Left ventricle myocardium inferior (tissue), 1 donor: ENCODE measurements around the gene PFKP. TPM values are rescaled to one million over a fixed set of nuclear protein-coding genes. Genes with fewer than 3 reads are reported as not detected.

Source experiments
- DNase-seq: peaks from one replicate; pipeline ENCODE4 v3.0.0-alpha.2; 2020
- H3K27ac ChIP-seq: fragments of 200-600 bp; replicated peaks from 2 replicates; pipeline ENCODE4 v1.8.0; 2021
- H3K27me3 ChIP-seq: fragments of 200-600 bp; 2 replicates; pipeline ENCODE4 v1.8.0; 2021; ENCODE audit warnings: low read depth
- H3K36me3 ChIP-seq: fragments of 200-600 bp; 2 replicates; pipeline ENCODE4 v1.8.0; 2021
- H3K4me1 ChIP-seq: fragments of 200-600 bp; 2 replicates; pipeline ENCODE4 v1.8.0; 2021
- H3K4me3 ChIP-seq: fragments of 200-600 bp; 2 replicates; pipeline ENCODE4 v1.8.0; 2021; ENCODE audit warnings: mild to moderate bottlenecking, moderate library complexity
- H3K9me3 ChIP-seq: fragments of 200-600 bp; replicated peaks from 2 replicates; pipeline ENCODE4 v1.8.0; 2021
- CTCF ChIP-seq: fragments of 200-600 bp; IDR thresholded peaks from 2 replicates; pipeline ENCODE4 v1.8.0; 2021; ENCODE audit warnings: antibody characterized with exemption, mild to moderate bottlenecking, borderline replicate concordance
- intact Hi-C: fragments of 100-400 bp; cut with micrococcal nuclease; formaldehyde crosslinking; loops from one replicate; pipeline ENCODE4 v1.11.0; 2022
- total RNA-seq: library from RNA; stranded (reverse); fragmentation: NEBNext Ultra II Directional; extraction: Animal tissue kit (Norgen Biotek cat#: 25700); gene quantifications from one replicate; pipeline ENCODE4 v1.2.1, GENCODE V29; 2021
- donor health status: DM: no; HTN: yes; CAD: no; lungs with severe emphysema.

Gene PFKP
- total RNA-seq, 1 donor from 2014 or later, result 206 TPM

DNA sequence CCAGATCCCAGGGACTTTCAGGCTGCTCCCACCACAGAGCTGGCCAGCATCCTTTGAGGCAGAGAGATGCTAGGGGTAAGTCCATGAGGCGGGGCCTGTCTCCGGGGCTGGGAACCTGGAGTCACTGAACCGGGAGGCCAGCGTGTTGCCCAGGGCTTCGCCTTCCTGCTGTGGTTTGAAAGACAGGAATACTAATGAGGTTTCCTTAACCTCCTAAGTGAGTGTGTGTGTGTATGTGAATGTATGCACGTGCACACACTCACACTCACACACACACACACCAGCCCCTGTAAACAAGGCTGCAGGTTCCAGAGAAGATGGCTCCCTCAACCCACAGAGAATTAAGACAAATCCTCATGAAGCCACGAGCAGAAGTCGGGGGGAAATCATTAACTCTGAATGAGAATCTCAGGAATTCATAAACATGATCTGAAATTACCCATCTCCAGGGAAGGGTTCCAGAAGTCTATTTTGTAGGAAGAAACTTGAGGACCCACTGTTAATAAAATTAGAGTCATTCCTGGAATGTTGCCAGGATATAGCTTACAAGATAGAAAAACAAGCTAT is 20.3 kb upstream of the PFKP start:
- Histone ChIP-seq H3K4me3 (no peak overlapping the region), H3K9me3 (no peaks in the 10 kb centered on the region), H3K27me3 (no peaks in the 10 kb centered on the region), H3K27ac (no peak overlapping the region), H3K4me1 (peaks cover 17% of the 10 kb centered on the region), H3K36me3 (no peaks in the 10 kb centered on the region)
- no peak for TF ChIP-seq CTCF
- intact Hi-C loops, result loop anchor here (10.0 kb wide), 1 partner anchor 122 kb away; no protein-coding TSS in a partner anchor
- no peak for DNase-seq

GRCh38 chr10:3047596-3047995 is 19.8 kb upstream of the PFKP start:
- intact Hi-C loops, result loop anchor here (10.0 kb wide), 1 partner anchor 123 kb away; no protein-coding TSS in a partner anchor
- peaks cover 17% of the 10 kb centered on the region for H3K4me1 ChIP-seq
- H3K36me3 ChIP-seq, result no peaks in the 10 kb centered on the region
- no peak overlapping the region for H3K27ac ChIP-seq
- H3K27me3 ChIP-seq, result no peaks in the 10 kb centered on the region
- DNase-seq, result no peak
- no peak overlapping the region for H3K4me3 ChIP-seq
- TF ChIP-seq CTCF, result no peak
- no peaks in the 10 kb centered on the region for H3K9me3 ChIP-seq

DNA sequence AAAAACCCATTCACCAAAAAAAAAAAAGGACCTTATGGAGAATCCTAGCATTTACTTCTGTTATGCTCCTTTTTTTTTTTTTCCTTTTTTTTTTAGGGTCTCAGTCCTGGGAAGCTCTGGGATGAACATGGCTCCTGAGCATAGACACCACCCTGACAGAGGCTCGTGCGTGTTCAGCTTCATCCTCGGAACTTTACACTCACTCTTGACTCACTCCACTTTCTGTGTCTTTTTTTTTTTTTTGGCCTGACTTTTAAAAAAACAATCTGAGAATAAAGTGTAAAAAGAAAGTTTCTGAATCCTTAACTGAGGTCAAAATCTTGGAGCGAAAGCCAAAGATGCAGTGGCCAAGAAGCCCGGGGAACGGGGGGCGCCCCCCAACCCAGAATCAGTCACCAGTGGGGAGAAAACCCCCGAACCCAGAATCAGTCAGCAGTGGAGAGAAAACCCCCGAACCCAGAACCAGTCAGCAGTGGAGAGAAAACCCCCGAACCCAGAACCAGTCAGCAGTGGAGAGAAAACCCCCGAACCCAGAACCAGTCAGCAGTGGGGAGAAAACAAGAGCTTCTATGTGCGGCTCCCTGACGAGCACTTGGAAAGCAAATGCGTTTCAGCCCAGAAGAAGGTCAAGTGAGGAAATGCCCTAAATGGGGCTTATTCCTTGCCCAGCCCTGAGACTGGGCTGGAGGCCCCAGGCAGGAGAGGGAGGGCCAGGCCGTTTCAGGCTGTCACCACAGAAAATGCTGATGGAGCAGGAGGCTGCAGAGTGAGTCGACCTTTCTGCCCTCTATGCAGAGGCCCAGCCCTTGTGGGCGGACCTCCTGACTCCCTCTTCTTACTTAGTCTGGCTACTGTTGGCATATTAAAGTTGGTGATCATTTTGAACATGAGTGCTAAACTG is 19.0 kb upstream of the PFKP start:
- H3K36me3 ChIP-seq, result no peaks in the 10 kb centered on the region
- intact Hi-C loops, result loop anchor here (10.0 kb wide), 1 partner anchor 124 kb away; no protein-coding TSS in a partner anchor
- H3K27ac ChIP-seq, result no peak overlapping the region
- no peak overlapping the region for H3K4me3 ChIP-seq
- no peaks in the 10 kb centered on the region for H3K27me3 ChIP-seq
- no peak for DNase-seq
- TF ChIP-seq CTCF, result no peak
- peaks cover 16% of the 10 kb centered on the region for H3K4me1 ChIP-seq
- H3K9me3 ChIP-seq, result no peaks in the 10 kb centered on the region

DNA sequence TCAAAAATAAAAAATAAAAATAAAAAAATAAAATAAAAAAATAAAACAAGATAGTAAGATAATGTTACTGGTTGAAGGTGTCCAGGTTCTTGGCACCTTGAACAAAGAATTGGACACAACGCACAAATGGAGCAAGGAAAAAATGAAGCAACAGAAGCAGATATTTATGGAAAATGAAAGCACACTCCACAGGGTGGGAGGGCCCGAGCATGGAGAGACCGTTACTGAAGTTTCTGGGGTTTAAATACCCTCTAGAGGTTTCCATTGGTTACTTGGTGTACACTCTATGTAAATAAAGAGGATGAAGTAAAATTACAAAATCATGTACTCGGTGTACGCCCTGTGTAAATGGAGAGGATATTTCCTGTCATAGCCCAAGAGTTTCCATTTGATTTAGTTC is 15.7 kb upstream of the PFKP start:
- no peak for TF ChIP-seq CTCF
- no peaks in the 10 kb centered on the region for H3K27me3 ChIP-seq
- intact Hi-C loops, result no loop called here
- H3K4me3 ChIP-seq, result no peak overlapping the region
- DNase-seq, result no peak
- no peak overlapping the region for H3K27ac ChIP-seq
- H3K36me3 ChIP-seq, result no peaks in the 10 kb centered on the region
- peaks cover 10% of the 10 kb centered on the region for H3K4me1 ChIP-seq
- peaks cover 5% of the 10 kb centered on the region for H3K9me3 ChIP-seq

- no peak for TF ChIP-seq CTCF
- H3K27ac ChIP-seq, result no peak overlapping the region
Measured at GRCh38 chr10:3053155-3053554, 14.2 kb upstream of the PFKP start.

More at GRCh38 chr10:3053155-3053554, 14.2 kb upstream of the PFKP start:
- Histone ChIP-seq H3K9me3 (peaks cover 5% of the 10 kb centered on the region), H3K4me1 (peaks cover 10% of the 10 kb centered on the region), H3K36me3 (no peaks in the 10 kb centered on the region), H3K4me3 (no peak overlapping the region), H3K27me3 (no peaks in the 10 kb centered on the region)
- intact Hi-C loops, result no loop called here
- no peak for DNase-seq
